Mammary epithelial cell (primary cell): Measurements from ENCODE around the gene GPC6.

Experiments
- EZH2 ChIP-seq: IDR thresholded peaks from 2 replicates; pipeline ENCODE4 v1.6.1; 2012; ENCODE audit warnings: low read length, inconsistent platforms, borderline replicate concordance
- TF ChIP-seq, protein P1 (sequence below), 2 donors: IDR thresholded peaks in 1 of 2; conservative IDR thresholded peaks in 1 of 2; 2 replicates each; pipeline ENCODE4 v1.5.1; 2011 to 2012; ENCODE audit warnings: inconsistent platforms in 2 of 2, low read length in 2 of 2, mild to moderate bottlenecking in 2 of 2, control low read depth in 1 of 2, low read depth in 1 of 2; ENCODE audit not compliant: insufficient read depth in 1 of 2; ENCODE audit errors: extremely low read depth in 1 of 2

- TF ChIP-seq, protein P1, sequence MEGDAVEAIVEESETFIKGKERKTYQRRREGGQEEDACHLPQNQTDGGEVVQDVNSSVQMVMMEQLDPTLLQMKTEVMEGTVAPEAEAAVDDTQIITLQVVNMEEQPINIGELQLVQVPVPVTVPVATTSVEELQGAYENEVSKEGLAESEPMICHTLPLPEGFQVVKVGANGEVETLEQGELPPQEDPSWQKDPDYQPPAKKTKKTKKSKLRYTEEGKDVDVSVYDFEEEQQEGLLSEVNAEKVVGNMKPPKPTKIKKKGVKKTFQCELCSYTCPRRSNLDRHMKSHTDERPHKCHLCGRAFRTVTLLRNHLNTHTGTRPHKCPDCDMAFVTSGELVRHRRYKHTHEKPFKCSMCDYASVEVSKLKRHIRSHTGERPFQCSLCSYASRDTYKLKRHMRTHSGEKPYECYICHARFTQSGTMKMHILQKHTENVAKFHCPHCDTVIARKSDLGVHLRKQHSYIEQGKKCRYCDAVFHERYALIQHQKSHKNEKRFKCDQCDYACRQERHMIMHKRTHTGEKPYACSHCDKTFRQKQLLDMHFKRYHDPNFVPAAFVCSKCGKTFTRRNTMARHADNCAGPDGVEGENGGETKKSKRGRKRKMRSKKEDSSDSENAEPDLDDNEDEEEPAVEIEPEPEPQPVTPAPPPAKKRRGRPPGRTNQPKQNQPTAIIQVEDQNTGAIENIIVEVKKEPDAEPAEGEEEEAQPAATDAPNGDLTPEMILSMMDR (conservative IDR thresholded peaks at IDR 0.05 in 1 of 2, IDR thresholded peaks at IDR 0.05 in 1 of 2; ENCODE audit: extremely low read depth in 1 of 2, insufficient read depth in 1 of 2, low read depth in 1 of 2, low read length in 2 of 2), result no peak
- no peak for TF ChIP-seq EZH2
Measured at GRCh38 chr13:93298713-93299112, 72.1 kb downstream of the GPC6 start.
